HUES48 (cell line): ENCODE data around the gene RAB31.
"Not testable (repeated sequence)": the region's sequence is repeated elsewhere in the genome, so short reads cannot be mapped to it uniquely, and the experiment has no call there.

ENCODE experiments used
- H3K27ac ChIP-seq: one replicate; pipeline ENCODE4 v1.7.0; 2013; ENCODE audit warnings: low read depth, low read length, inconsistent platforms
- H3K27me3 ChIP-seq: 2 replicates; pipeline ENCODE4 v1.6.1; 2013; ENCODE audit warnings: mild to moderate bottlenecking, low read length; ENCODE audit not compliant: control insufficient read depth, insufficient read depth
- H3K36me3 ChIP-seq: 2 replicates; pipeline ENCODE4 v1.6.1; 2013; ENCODE audit warnings: low read length; ENCODE audit not compliant: control insufficient read depth, insufficient read depth
- H3K4me1 ChIP-seq: 2 replicates; pipeline ENCODE4 v1.6.1; 2013; ENCODE audit warnings: mild to moderate bottlenecking, low read length; ENCODE audit not compliant: control insufficient read depth, insufficient read depth
- H3K4me3 ChIP-seq: 2 replicates; pipeline ENCODE4 v1.5.1; 2013; ENCODE audit warnings: mild to moderate bottlenecking, low read depth, low read length
- H3K9ac ChIP-seq: 2 replicates; pipeline ENCODE4 v1.6.1; 2013; ENCODE audit warnings: mild to moderate bottlenecking, low read depth, low read length, moderate library complexity
- H3K9me3 ChIP-seq: 2 replicates; pipeline ENCODE4 v1.6.1; 2013; ENCODE audit warnings: low read length; ENCODE audit not compliant: control insufficient read depth, insufficient read depth

Gene RAB31, protein sequence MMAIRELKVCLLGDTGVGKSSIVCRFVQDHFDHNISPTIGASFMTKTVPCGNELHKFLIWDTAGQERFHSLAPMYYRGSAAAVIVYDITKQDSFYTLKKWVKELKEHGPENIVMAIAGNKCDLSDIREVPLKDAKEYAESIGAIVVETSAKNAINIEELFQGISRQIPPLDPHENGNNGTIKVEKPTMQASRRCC

DNA sequence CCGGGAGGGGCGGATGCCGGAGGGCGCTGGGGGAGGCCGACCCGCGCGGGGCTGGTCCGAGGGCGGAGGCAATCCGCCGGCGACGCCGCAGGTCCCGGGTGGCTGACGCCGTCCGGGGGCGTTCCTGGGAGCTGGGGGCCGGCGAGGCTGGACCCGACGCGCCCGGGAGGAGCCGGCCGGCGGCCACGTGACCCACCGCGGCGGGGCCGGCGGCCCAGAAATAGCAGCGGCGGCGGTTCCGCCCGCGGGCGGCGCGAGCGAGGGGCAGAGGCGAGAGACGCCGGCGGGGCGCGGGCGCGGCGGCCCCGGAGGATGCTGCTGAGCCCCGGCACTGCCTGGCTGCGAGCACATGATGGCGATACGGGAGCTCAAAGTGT, at the start of gene RAB31:
RAB31 (plus strand) TSS at position 245 of the 377 bp plus-strand sequence; CDS start at position 350, 105 bp downstream.
- Histone ChIP-seq H3K9me3 (no peaks in the 10 kb centered on the region), H3K27ac (peak within 1 kb of the TSS; percentile 18), H3K4me3 (peak within 1 kb of the TSS; percentile 74), H3K4me1 (peaks cover 28% of the 10 kb centered on the region), H3K36me3 (no peaks in the 10 kb centered on the region), H3K9ac (peak within 1 kb of the TSS; percentile 60), H3K27me3 (peaks cover 47% of the 10 kb centered on the region)

DNA sequence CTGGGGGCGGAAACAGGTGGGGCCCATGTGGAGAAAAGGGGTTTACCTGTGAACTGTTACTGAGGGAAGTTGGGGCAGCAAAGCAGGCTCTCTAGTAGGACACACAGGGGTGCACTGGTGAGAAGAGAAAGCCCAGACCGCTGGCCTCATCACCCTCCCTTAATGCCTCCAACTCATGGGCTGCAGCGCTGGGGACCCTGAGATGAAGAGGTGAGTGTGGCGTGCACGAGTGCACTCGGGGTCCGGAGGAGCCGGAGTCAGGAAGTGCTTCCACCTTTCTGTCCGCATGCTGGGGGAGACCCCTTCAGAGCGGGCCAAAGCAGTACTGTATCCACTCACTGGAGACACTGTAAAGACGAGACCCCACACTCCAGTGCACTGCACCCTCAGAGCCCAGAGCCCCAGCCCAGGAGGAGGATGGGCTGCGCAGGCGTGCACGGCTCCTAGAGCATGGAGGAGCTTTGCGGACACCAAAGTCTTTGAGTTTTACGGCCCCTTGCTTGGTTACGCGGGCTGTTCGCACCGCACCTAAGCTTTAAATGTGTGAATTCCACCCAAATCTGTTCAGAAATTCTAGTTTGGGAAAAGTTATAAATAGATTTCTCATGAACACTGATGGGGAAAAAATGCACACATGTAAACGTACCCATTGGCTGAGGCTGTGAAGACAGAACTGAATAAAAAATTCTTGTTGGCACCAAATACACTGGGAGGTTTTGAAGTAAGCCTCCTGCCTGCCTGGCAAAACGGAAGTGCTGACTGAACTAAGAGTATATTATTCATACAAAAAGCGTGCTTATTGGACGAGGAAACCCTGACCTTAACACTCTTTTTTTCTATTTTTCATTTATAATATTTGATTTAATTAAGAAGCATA, 48.4 kb upstream of the RAB31 start:
- no peaks in the 10 kb centered on the region for H3K9me3 ChIP-seq
- H3K27me3 ChIP-seq, result no peaks in the 10 kb centered on the region
- no peaks in the 10 kb centered on the region for H3K36me3 ChIP-seq
- no peak overlapping the region for H3K9ac ChIP-seq
- no peak overlapping the region for H3K27ac ChIP-seq
- no peak overlapping the region for H3K4me3 ChIP-seq
- H3K4me1 ChIP-seq, result no peaks in the 10 kb centered on the region

DNA sequence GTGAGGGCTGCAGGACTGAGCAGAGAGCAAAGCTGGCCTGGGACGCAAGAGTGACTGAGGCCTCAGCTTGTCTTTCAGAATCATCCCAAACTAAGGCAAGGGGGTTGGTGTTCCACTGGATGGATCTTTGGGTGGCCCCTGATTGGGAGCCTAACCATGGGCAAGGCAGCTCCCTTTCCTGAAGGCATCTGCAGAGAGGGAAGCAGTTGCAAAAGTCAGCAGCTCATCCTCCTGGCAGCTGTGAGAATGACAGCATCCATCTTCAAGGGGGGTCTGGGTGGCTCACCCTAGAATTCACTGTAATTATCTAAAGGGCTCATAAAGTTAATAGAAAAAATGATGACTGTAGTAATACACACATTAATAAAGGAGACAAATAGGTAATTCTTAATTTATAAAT, 46.5 kb upstream of the RAB31 start:
- Histone ChIP-seq H3K9me3 (no peaks in the 10 kb centered on the region), H3K27ac (no peak overlapping the region), H3K4me1 (no peaks in the 10 kb centered on the region), H3K4me3 (no peak overlapping the region), H3K9ac (no peak overlapping the region), H3K36me3 (no peaks in the 10 kb centered on the region), H3K27me3 (no peaks in the 10 kb centered on the region)

DNA sequence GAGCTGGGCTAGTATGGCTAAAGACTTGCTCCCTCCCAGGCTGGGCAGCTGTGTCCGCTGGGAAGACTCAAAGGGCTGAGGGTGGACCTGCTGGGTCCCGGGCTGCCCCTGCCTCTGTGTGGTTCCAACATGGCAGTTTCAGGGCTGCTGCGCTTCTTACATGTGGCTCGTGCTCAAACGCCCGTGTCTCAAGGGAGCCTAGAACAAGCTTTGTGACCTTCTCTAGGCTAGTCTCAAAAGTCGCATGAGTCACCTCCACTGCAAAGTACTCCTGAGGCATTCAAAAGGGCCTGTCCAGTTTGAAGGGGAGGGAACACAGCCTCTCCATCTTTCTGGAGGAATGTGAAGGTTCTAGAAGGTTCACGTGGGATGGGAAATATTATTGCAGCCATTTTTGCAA, 44.7 kb upstream of the RAB31 start:
- Histone ChIP-seq H3K36me3 (no peaks in the 10 kb centered on the region), H3K9me3 (no peaks in the 10 kb centered on the region), H3K9ac (no peak overlapping the region), H3K27ac (no peak overlapping the region), H3K27me3 (no peaks in the 10 kb centered on the region), H3K4me1 (no peaks in the 10 kb centered on the region), H3K4me3 (no peak overlapping the region)

DNA sequence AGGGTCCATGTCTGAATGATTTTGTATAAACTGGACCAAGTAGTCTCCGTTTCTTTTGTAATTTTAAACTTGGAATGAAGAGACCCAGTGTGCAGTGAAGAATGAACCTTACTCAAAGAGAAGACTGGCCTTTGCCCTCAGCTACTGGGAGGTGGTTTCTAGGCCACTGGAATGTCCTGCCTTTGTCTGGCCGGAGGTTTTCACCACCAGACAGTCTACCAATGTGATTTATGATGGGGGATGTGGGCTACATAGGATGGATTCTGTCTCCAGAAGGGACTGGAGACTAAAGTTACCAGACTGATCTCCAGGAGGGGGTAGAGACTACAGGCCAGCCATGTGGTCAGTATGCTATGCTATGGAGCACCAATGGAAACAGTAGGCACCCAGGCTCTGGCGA, 42.8 kb upstream of the RAB31 start:
- Histone ChIP-seq H3K4me1 (no peaks in the 10 kb centered on the region), H3K9ac (no peak overlapping the region), H3K9me3 (no peaks in the 10 kb centered on the region), H3K36me3 (no peaks in the 10 kb centered on the region), H3K4me3 (no peak overlapping the region), H3K27ac (no peak overlapping the region), H3K27me3 (no peaks in the 10 kb centered on the region)

DNA sequence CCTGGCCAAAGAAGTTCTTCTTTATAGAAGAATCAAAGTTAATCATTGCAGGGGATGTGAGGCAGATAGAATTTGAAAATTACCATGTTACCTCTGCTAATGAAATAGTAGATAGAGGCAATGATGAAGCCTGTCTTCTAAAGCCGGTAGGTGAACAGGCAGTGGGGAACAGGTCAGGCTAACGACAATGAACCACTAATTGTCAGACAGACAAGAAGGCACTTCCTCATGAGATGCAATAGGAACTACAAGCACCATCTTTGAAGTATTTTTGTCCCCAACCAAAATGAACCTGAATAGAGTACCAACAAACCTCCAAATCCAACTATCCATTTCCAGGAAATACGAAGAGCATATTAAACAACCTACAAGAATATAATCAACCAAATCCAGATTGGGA, 41.6 kb upstream of the RAB31 start:
- H3K4me3 ChIP-seq, result no peak overlapping the region
- H3K9me3 ChIP-seq, result no peaks in the 10 kb centered on the region
- H3K27ac ChIP-seq, result no peak overlapping the region
- H3K27me3 ChIP-seq, result no peaks in the 10 kb centered on the region
- no peaks in the 10 kb centered on the region for H3K4me1 ChIP-seq
- H3K36me3 ChIP-seq, result no peaks in the 10 kb centered on the region
- no peak overlapping the region for H3K9ac ChIP-seq

DNA sequence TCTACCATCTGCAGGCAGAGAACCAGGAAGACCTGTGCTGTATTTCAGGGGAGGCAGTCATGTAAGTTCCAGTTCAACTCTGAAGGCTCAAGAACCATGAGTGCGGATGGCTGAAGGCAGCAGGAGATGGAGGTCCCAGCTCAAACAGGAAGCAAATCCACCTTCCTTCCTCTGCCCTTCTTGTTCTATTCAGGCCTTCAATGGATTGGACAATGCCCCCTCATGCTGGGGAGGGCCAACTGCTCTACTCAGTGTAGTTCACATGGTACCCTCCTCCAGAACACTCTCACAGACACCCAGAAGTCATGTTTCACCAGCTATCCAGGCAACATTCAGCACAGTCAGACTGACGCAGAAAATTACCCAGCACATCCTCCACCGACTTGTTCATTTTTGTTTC, 39.1 kb upstream of the RAB31 start:
- no peaks in the 10 kb centered on the region for H3K9me3 ChIP-seq
- no peak overlapping the region for H3K27ac ChIP-seq
- no peaks in the 10 kb centered on the region for H3K4me1 ChIP-seq
- no peak overlapping the region for H3K4me3 ChIP-seq
- H3K9ac ChIP-seq, result no peak overlapping the region
- no peaks in the 10 kb centered on the region for H3K36me3 ChIP-seq
- H3K27me3 ChIP-seq, result no peaks in the 10 kb centered on the region

DNA sequence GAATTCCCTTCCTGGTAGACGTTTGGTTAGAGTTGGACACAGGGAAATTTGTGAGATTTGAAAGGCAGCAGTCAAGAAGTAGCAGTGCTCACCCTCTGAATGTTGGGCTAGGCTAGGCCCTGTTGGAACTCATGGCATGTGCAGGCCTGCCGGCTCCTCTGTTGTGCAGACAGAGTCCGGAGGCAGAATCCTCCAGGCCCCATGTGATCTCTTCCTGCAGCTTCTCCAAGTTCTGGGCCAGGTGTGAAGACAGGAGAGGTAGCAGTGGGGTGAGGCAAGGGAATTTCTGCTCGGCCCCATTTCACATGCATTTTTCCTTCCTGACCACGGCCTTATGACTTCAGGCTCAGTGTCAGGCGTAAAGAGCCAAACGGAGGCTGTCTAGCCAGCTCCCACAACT, 36.9 kb upstream of the RAB31 start:
- no peaks in the 10 kb centered on the region for H3K36me3 ChIP-seq
- H3K27ac ChIP-seq, result no peak overlapping the region
- no peak overlapping the region for H3K9ac ChIP-seq
- H3K9me3 ChIP-seq, result no peaks in the 10 kb centered on the region
- no peaks in the 10 kb centered on the region for H3K27me3 ChIP-seq
- H3K4me1 ChIP-seq, result no peaks in the 10 kb centered on the region
- H3K4me3 ChIP-seq, result no peak overlapping the region

DNA sequence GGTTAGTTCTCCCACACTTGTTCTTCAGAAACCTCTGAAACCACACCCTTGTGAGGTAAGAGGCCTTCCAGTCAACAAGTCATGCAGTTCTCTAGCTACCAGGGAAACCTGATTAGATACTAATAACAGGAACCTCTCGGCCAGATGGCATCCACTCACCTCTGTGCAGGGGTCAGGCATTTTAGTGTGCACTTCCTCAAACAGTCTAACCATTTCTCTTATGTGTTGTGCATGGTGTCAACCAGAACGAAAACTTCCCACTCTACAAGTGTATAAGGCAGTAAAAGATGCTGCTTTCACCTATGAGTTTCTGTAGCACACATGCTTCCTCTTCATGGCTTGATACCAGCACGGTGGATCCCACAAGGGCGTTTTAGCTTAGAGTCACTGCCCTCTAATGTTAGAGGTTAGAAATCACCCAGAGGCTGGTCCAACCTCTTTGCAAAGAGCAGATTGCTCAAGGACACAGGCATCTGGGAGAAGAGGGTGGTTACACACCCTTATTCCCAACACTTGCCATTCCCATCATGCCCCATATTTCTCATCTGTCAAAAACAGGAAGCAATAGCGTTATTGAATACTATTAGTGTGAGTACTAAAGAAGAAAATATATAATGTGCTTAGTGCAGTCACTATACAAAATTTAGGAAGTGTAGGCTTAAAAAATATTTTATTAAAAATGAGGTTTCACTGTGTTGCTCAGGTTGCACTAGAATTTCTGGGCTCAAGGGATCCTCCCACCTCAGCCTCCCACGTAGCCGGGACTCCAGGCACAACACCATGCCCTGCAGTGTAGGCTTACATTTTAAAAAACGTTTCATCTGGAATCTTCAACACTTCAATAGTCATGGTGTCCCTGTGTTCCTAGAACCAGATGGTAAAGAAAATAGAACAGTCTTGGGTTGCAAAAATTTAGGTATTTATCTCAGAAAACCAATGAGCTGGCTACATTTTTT, 34.5 kb upstream of the RAB31 start:
- peak overlapping the region; percentile 21 for H3K27ac ChIP-seq
- H3K9ac ChIP-seq, result no peak overlapping the region
- no peaks in the 10 kb centered on the region for H3K36me3 ChIP-seq
- no peaks in the 10 kb centered on the region for H3K27me3 ChIP-seq
- H3K9me3 ChIP-seq, result no peaks in the 10 kb centered on the region
- no peak overlapping the region for H3K4me3 ChIP-seq
- no peaks in the 10 kb centered on the region for H3K4me1 ChIP-seq

DNA sequence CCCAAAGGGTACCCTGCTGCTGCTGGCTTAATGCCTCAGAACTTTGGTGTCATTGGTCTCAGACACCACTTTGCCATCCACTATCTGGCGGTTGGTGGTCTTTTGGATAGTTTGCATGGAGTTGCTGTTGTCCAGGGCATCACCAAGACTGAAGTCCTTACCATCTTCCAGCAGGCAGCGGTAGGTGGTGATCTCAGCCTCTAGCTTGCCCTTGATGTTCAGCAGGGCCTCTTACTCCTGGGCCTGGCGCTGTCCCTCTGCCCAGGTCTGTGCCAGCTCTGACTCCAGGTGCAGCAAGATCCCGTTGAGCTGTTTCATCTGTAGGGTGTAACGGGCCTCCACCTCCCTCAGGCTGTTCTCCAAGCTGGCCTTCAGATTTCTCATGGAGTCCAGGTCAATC, 29.9 kb upstream of the RAB31 start:
- not testable (repeated sequence) for H3K27me3 ChIP-seq, H3K36me3 ChIP-seq, H3K9me3 ChIP-seq, H3K4me1 ChIP-seq, H3K9ac ChIP-seq, H3K4me3 ChIP-seq, H3K27ac ChIP-seq
